Measurements from ENCODE around the gene RNF152.

The RNF152 gene

GRCh38 chr18:61896757-61897156 lies 4.0 kb upstream of the RNF152 start:
- no peak for TF ChIP-seq CTCF (IDR thresholded peaks at IDR 0.05; ENCODE audit: control extremely low read depth, extremely low read depth, low read depth, missing control alignments)
- DNase-seq (ENCODE audit: extremely low spot score) = no peak
- CTCF ChIA-PET = interaction anchor here (1.0 kb wide), 1 partner anchor 11 kb away, joined by 4 read pairs; no protein-coding TSS in a partner anchor
- POLR2A ChIA-PET = no interaction called here

GRCh38 chr18:61896118-61896517 lies 3.3 kb upstream of the RNF152 start:
- ChIA-PET POLR2A (no interaction called here), CTCF (interaction anchor here (0.9 to 1.0 kb wide), 2 partner anchors 9 to 12 kb away, joined by 3 to 4 read pairs; no protein-coding TSS in a partner anchor)
- no peak for DNase-seq (ENCODE audit: extremely low spot score)
- no peak for TF ChIP-seq CTCF (IDR thresholded peaks at IDR 0.05; ENCODE audit: control extremely low read depth, extremely low read depth, low read depth, missing control alignments)

GRCh38 chr18:61894751-61895524 lies 2.1 kb upstream of the RNF152 start:
- CTCF ChIA-PET = no interaction called here

GRCh38 chr18:61893971-61894750 lies 1.4 kb upstream of the RNF152 start:
- CTCF ChIA-PET = interaction anchor here (0.9 kb wide), 1 partner anchor 8 kb away, joined by 3 read pairs; no protein-coding TSS in a partner anchor
- peak; percentile 84 for DNase-seq (ENCODE audit: extremely low spot score)
- POLR2A ChIA-PET = no interaction called here
- peak; percentile 27 for TF ChIP-seq CTCF (IDR thresholded peaks at IDR 0.05; ENCODE audit: control extremely low read depth, extremely low read depth, low read depth, missing control alignments)

More at GRCh38 chr18:61894751-61895524, 2.1 kb upstream of the RNF152 start:
- no peak for DNase-seq (ENCODE audit: extremely low spot score)
- no peak for TF ChIP-seq CTCF (IDR thresholded peaks at IDR 0.05; ENCODE audit: control extremely low read depth, extremely low read depth, low read depth, missing control alignments)
- POLR2A ChIA-PET = no interaction called here

GRCh38 chr18:61893309-61893970 lies 633 bp upstream of the RNF152 start:
- CTCF ChIA-PET = interaction anchor here (0.9 kb wide), 1 partner anchor 9 kb away, joined by 3 read pairs; no protein-coding TSS in a partner anchor
- POLR2A ChIA-PET = no interaction called here
- no peak for TF ChIP-seq CTCF (IDR thresholded peaks at IDR 0.05; ENCODE audit: control extremely low read depth, extremely low read depth, low read depth, missing control alignments)
- peak; percentile 38 for DNase-seq (ENCODE audit: extremely low spot score)

GRCh38 chr18:61891894-61892293 lies 913 bp downstream of the RNF152 start:
- CTCF ChIA-PET = no interaction called here
- TF ChIP-seq CTCF (IDR thresholded peaks at IDR 0.05; ENCODE audit: control extremely low read depth, extremely low read depth, low read depth, missing control alignments) = peak; percentile 3
- POLR2A ChIA-PET = no interaction called here
- no peak for DNase-seq (ENCODE audit: extremely low spot score)

Data from GM10248 (cell line).